Kidney (tissue), 14 donors: ENCODE data around the gene TP53BP2. TPM values are rescaled to one million over a fixed set of nuclear protein-coding genes. Genes with fewer than 3 reads are reported as not detected.

Experiments
- DNase-seq, 5 donors: peaks; one replicate each; pipeline ENCODE4 v3.0.0-alpha.2; 2013 to 2020
- FAIRE-seq: peaks from 2 replicates; lab custom pipeline; 2012; peaks lifted over from hg19 to GRCh38; lab: Jason Lieb, UNC
- H3K27ac ChIP-seq, 2 donors: one replicate each; pipeline ENCODE4 v1.7.0; 2013; ENCODE audit warnings: low read depth in 2 of 2, low read length in 2 of 2, inconsistent platforms in 1 of 2
- H3K27me3 ChIP-seq: one replicate; pipeline ENCODE4 v1.7.1; 2013; ENCODE audit warnings: low read length, inconsistent platforms; ENCODE audit not compliant: control insufficient read depth, insufficient read depth
- H3K36me3 ChIP-seq, 3 donors: one replicate each; pipeline versions ENCODE4 v1.7.0 to v1.7.1; 2013; ENCODE audit warnings: low read length in 3 of 3, control low read depth in 1 of 3, inconsistent platforms in 1 of 3; ENCODE audit not compliant: insufficient read depth in 3 of 3, control insufficient read depth in 2 of 3
- H3K4me1 ChIP-seq, 3 donors: one replicate each; pipeline versions ENCODE4 v1.7.0 to v1.7.1; 2013; ENCODE audit warnings: low read length in 3 of 3, inconsistent platforms in 1 of 3, low read depth in 1 of 3; ENCODE audit not compliant: control insufficient read depth in 2 of 3, insufficient read depth in 2 of 3
- H3K4me3 ChIP-seq, 3 donors: one replicate each; pipeline versions ENCODE4 v1.7.0 to v1.8.1; 2013; ENCODE audit warnings: low read length in 3 of 3, control low read depth in 1 of 3, inconsistent platforms in 1 of 3
- H3K9ac ChIP-seq, 3 donors: one replicate each; pipeline versions ENCODE4 v1.7.0 to v1.7.1; 2013; ENCODE audit warnings: low read length in 3 of 3, control low read depth in 1 of 3, inconsistent platforms in 1 of 3
- H3K9me3 ChIP-seq, 3 donors: one replicate each; pipeline versions ENCODE4 v1.7.0 to v1.7.1; 2013; ENCODE audit warnings: low read length in 3 of 3, control low read depth in 1 of 3, inconsistent platforms in 1 of 3; ENCODE audit not compliant: control insufficient read depth in 2 of 3, insufficient read depth in 1 of 3
- CTCF ChIP-seq: IDR thresholded peaks from 3 replicates; pipeline ENCODE4 v1.5.1; 2012; ENCODE audit warnings: mild to moderate bottlenecking, moderate library complexity, borderline replicate concordance; ENCODE audit not compliant: insufficient read depth; ENCODE audit errors: extremely low read depth
- intact Hi-C: fragments of 100-400 bp; cut with DNase I; formaldehyde crosslinking; loops from one replicate; pipeline ENCODE4 v1.11.1; 2022
- polyA plus RNA-seq: library from polyadenylated mRNA; stranded (reverse); fragments of 350-450 nt; fragmentation: Illumina TruSeq; extraction: RNeasy Lipid Tissue Mini Kit (QIAGEN cat#74804); gene quantifications from one replicate; pipeline ENCODE4 v1.2.3, GENCODE V29; 2014; ENCODE audit warnings: low read depth, low replicate concordance; ENCODE audit not compliant: insufficient read depth
- total RNA-seq: library from RNA; stranded (reverse); fragmentation: NEBNext Ultra II Directional; extraction: Animal tissue kit (Norgen Biotek cat#: 25700); gene quantifications from one replicate; pipeline ENCODE4 v1.2.1, GENCODE V29; 2021
- donor health status: control.
- donor health status: control.
- donor health status: control.
- donor health status: control.
- donor health status: control.
- donor health status: DM: yes; HTN: yes; CAD: no.
- donor health status: Normal renal cell carcinoma (clear cell type).

The TP53BP2 gene
- total and polyA plus RNA-seq, 2 donors from 2014 or later = 10.3 to 45.9 TPM

GRCh38 chr1:223793716-223794115, 52.0 kb downstream of the TP53BP2 start:
- DNase-seq (no peak), FAIRE-seq (no peak)
- TF ChIP-seq CTCF = no peak
- intact Hi-C loops = no loop called here
- Histone ChIP-seq H3K4me1 (no peaks in the 10 kb centered on the region), H3K9ac (no peak overlapping the region), H3K9me3 (no peaks in the 10 kb centered on the region), H3K36me3 (peaks cover 3 to 41% (median 16%) of the 10 kb centered on the region in 3 donors), H3K27ac (no peak overlapping the region), H3K27me3 (no peaks in the 10 kb centered on the region), H3K4me3 (no peak overlapping the region)

- intact Hi-C loops = no loop called here
- FAIRE-seq = no peak
- Histone ChIP-seq H3K27me3 (no peaks in the 10 kb centered on the region), H3K4me1 (no peaks in the 10 kb centered on the region), H3K27ac (no peak overlapping the region), H3K9me3 (no peaks in the 10 kb centered on the region), H3K9ac (no peak overlapping the region), H3K36me3 (peaks cover 3 to 32% (median 8%) of the 10 kb centered on the region in 3 donors), H3K4me3 (no peak overlapping the region)
- TF ChIP-seq CTCF = no peak
- DNase-seq = no peak
Observed at GRCh38 chr1:223792046-223792445, 53.7 kb downstream of the TP53BP2 start.

GRCh38 chr1:223788746-223789415, 56.9 kb downstream of the TP53BP2 start:
- peaks cover 2 to 24% (median 3%) of the 10 kb centered on the region in 3 donors for H3K36me3 ChIP-seq
- H3K9ac ChIP-seq = no peak overlapping the region
- no peak overlapping the region for H3K27ac ChIP-seq
- no peaks in the 10 kb centered on the region for H3K4me1 ChIP-seq
- no peak overlapping the region for H3K4me3 ChIP-seq
- intact Hi-C loops = no loop called here
- DNase-seq = no peak
- no peak for FAIRE-seq
- TF ChIP-seq CTCF = no peak
- no peaks in the 10 kb centered on the region for H3K27me3 ChIP-seq
- no peaks in the 10 kb centered on the region for H3K9me3 ChIP-seq

GRCh38 chr1:223785808-223786207, 59.9 kb downstream of the TP53BP2 start:
- Histone ChIP-seq H3K27me3 (no peaks in the 10 kb centered on the region), H3K4me1 (no peaks in the 10 kb centered on the region), H3K36me3 (peaks cover 2 to 21% (median 7%) of the 10 kb centered on the region in 3 donors), H3K27ac (no peak overlapping the region), H3K9ac (no peak overlapping the region), H3K9me3 (no peaks in the 10 kb centered on the region), H3K4me3 (no peak overlapping the region)
- FAIRE-seq = no peak
- no peak for TF ChIP-seq CTCF
- intact Hi-C loops = no loop called here
- DNase-seq = no peak
